ENCODE results near the gene SH2D1B.
"Not testable (repeated sequence)": the region's sequence is repeated elsewhere in the genome, so short reads cannot be mapped to it uniquely, and the experiment has no call there.

SH2D1B gene, protein sequence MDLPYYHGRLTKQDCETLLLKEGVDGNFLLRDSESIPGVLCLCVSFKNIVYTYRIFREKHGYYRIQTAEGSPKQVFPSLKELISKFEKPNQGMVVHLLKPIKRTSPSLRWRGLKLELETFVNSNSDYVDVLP

GRCh38 chr1:162412002-162412401 is at the start of gene SH2D1B:
Gene SH2D1B, minus strand, starts transcription at chr1:162412136. Its CDS starts 120 bp downstream, at chr1:162412016.
- H3K9ac ChIP-seq (ENCODE audit: low read depth, low read length) = no peak within 1 kb of the TSS

DNA sequence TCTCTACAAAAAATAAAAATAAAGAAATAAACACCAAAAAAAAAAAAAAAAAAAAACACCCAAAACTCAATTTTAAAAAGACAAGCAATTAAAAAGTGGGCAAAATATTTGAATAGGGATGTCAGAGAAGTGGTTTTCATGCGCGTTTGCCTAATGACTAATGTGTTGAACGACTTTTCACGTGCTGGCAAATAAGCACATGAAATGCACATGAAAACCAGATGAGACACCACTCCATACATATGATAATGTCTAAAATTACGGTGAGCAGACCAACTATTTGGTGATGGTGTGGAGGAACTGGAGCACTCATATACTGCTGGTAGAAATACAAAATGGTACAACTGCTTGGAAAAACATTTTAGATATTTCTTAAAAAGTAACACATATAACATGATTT is 46.3 kb upstream of the SH2D1B start:
- no peaks in the 10 kb centered on the region for H3K4me1 ChIP-seq (ENCODE audit: insufficient read depth, low read length)

More at GRCh38 chr1:162412002-162412401, at the start of gene SH2D1B:
- Histone ChIP-seq H3K27me3 (ENCODE audit: insufficient read depth, low read length) (no peaks in the 10 kb centered on the region), H3K27ac (ENCODE audit: low read length) (no peak within 1 kb of the TSS), H3K36me3 (ENCODE audit: insufficient read depth, low read depth, low read length) (no peaks in the 10 kb centered on the region), H3K4me3 (ENCODE audit: low read length) (no peak within 1 kb of the TSS), H3K9me3 (ENCODE audit: insufficient read depth, low read depth, low read length) (peaks cover 5% of the 10 kb centered on the region; the same call in 1 of the 2 replicates), H3K4me1 (ENCODE audit: insufficient read depth, low read length) (no peaks in the 10 kb centered on the region)

GRCh38 chr1:162456323-162456722 is 44.4 kb upstream of the SH2D1B start:
- H3K27me3 ChIP-seq (ENCODE audit: insufficient read depth, low read length) = no peaks in the 10 kb centered on the region
- no peaks in the 10 kb centered on the region for H3K4me1 ChIP-seq (ENCODE audit: insufficient read depth, low read length)
- H3K4me3 ChIP-seq (ENCODE audit: low read length) = no peak overlapping the region
- H3K27ac ChIP-seq (ENCODE audit: low read length) = no peak overlapping the region
- H3K36me3 ChIP-seq (ENCODE audit: insufficient read depth, low read depth, low read length) = no peaks in the 10 kb centered on the region
- H3K9me3 ChIP-seq (ENCODE audit: insufficient read depth, low read depth, low read length) = no peaks in the 10 kb centered on the region
- H3K9ac ChIP-seq (ENCODE audit: low read depth, low read length) = no peak overlapping the region

More for the DNA sequence above, 46.3 kb upstream of the SH2D1B start:
- no peaks in the 10 kb centered on the region for H3K36me3 ChIP-seq (ENCODE audit: insufficient read depth, low read depth, low read length)
- H3K27me3 ChIP-seq (ENCODE audit: insufficient read depth, low read length) = no peaks in the 10 kb centered on the region
- H3K4me3 ChIP-seq (ENCODE audit: low read length) = no peak overlapping the region
- H3K27ac ChIP-seq (ENCODE audit: low read length) = no peak overlapping the region
- H3K9me3 ChIP-seq (ENCODE audit: insufficient read depth, low read depth, low read length) = no peaks in the 10 kb centered on the region
- no peak overlapping the region for H3K9ac ChIP-seq (ENCODE audit: low read depth, low read length)

DNA sequence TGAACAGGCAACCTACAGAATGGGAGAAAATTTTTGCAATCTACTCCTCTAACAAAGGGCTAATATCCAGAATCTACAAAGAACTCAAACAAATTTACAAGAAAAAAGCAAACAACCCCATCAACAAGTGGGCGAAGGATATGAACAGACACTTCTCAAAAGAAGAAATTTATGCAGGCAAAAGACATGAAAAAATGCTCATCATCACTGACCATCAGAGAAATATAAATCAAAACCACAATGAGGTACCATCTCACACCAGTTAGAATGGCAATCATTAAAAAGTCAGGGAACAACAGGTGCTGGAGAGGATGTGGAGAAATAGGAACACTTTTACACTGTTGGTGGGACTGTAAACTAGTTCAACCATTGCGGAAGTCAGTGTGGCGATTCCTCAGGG is 42.4 kb upstream of the SH2D1B start:
- H3K27ac ChIP-seq (ENCODE audit: low read length); H3K9me3 ChIP-seq (ENCODE audit: insufficient read depth, low read depth, low read length); H3K27me3 ChIP-seq (ENCODE audit: insufficient read depth, low read length); H3K4me1 ChIP-seq (ENCODE audit: insufficient read depth, low read length); H3K9ac ChIP-seq (ENCODE audit: low read depth, low read length); H3K36me3 ChIP-seq (ENCODE audit: insufficient read depth, low read depth, low read length); H3K4me3 ChIP-seq (ENCODE audit: low read length): not testable (repeated sequence)

DNA sequence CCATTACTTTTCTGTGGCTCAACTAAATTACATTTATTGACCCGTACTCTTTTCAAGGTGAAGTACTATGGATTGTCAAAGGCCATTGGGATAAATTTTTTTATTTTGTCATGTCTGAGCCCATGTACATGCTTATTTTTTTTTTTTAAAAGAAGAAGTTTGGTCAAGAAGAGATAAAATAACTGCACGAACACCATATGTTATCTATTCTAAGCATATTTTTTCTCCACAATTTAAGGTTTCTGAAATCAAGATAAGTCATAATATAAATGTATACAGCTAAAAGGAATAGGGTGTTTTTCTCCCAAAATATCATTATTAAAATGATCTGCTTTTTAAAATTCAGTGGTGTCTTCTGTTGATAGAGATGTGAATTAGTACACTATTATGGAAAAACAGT is 35.0 kb upstream of the SH2D1B start:
- Histone ChIP-seq H3K4me3 (ENCODE audit: low read length) (no peak overlapping the region), H3K36me3 (ENCODE audit: insufficient read depth, low read depth, low read length) (no peaks in the 10 kb centered on the region), H3K27ac (ENCODE audit: low read length) (no peak overlapping the region), H3K4me1 (ENCODE audit: insufficient read depth, low read length) (no peaks in the 10 kb centered on the region), H3K9ac (ENCODE audit: low read depth, low read length) (no peak overlapping the region), H3K27me3 (ENCODE audit: insufficient read depth, low read length) (no peaks in the 10 kb centered on the region), H3K9me3 (ENCODE audit: insufficient read depth, low read depth, low read length) (no peaks in the 10 kb centered on the region)

- Histone ChIP-seq H3K4me1 (ENCODE audit: insufficient read depth, low read length) (no peaks in the 10 kb centered on the region), H3K9me3 (ENCODE audit: insufficient read depth, low read depth, low read length) (no peaks in the 10 kb centered on the region), H3K27me3 (ENCODE audit: insufficient read depth, low read length) (no peaks in the 10 kb centered on the region), H3K27ac (ENCODE audit: low read length) (no peak overlapping the region), H3K4me3 (ENCODE audit: low read length) (no peak overlapping the region), H3K9ac (ENCODE audit: low read depth, low read length) (no peak overlapping the region), H3K36me3 (ENCODE audit: insufficient read depth, low read depth, low read length) (no peaks in the 10 kb centered on the region)
These were observed 33.0 kb upstream of the SH2D1B start for GRCh38 chr1:162444903-162445302.

GRCh38 chr1:162432977-162433713 is 21.2 kb upstream of the SH2D1B start:
- H3K9me3 ChIP-seq (ENCODE audit: insufficient read depth, low read depth, low read length); H3K4me3 ChIP-seq (ENCODE audit: low read length); H3K27ac ChIP-seq (ENCODE audit: low read length); H3K4me1 ChIP-seq (ENCODE audit: insufficient read depth, low read length); H3K9ac ChIP-seq (ENCODE audit: low read depth, low read length); H3K27me3 ChIP-seq (ENCODE audit: insufficient read depth, low read length); H3K36me3 ChIP-seq (ENCODE audit: insufficient read depth, low read depth, low read length): not testable (repeated sequence)

DNA sequence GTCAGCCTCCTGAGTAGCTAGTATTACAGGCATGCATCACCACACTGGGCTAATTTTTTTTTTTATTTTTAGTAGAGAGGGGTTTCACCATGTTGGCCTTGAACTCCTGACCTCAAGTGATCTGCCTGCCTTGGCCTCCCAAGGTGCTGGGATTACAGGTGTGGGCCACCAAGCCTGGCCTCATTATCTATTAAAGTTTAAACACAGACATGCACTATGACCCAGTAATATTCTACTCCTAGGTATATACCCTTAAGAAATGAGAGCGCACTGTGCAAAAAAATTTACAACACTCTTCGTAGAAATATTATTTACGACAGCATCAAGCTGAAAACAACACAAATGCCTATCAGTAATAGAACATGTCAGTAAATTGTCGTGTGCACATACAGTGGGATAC is 18.6 kb upstream of the SH2D1B start:
- no peak overlapping the region for H3K4me3 ChIP-seq (ENCODE audit: low read length)

GRCh38 chr1:162422662-162423375 is 10.9 kb upstream of the SH2D1B start:
- Histone ChIP-seq H3K27ac (ENCODE audit: low read length) (no peak overlapping the region), H3K4me3 (ENCODE audit: low read length) (no peak overlapping the region), H3K9ac (ENCODE audit: low read depth, low read length) (no peak overlapping the region), H3K4me1 (ENCODE audit: insufficient read depth, low read length) (no peaks in the 10 kb centered on the region), H3K27me3 (ENCODE audit: insufficient read depth, low read length) (no peaks in the 10 kb centered on the region), H3K9me3 (ENCODE audit: insufficient read depth, low read depth, low read length) (no peaks in the 10 kb centered on the region), H3K36me3 (ENCODE audit: insufficient read depth, low read depth, low read length) (no peaks in the 10 kb centered on the region)

More for the DNA sequence above, 18.6 kb upstream of the SH2D1B start:
- no peaks in the 10 kb centered on the region for H3K9me3 ChIP-seq (ENCODE audit: insufficient read depth, low read depth, low read length)
- no peaks in the 10 kb centered on the region for H3K27me3 ChIP-seq (ENCODE audit: insufficient read depth, low read length)
- H3K36me3 ChIP-seq (ENCODE audit: insufficient read depth, low read depth, low read length) = no peaks in the 10 kb centered on the region
- H3K4me1 ChIP-seq (ENCODE audit: insufficient read depth, low read length) = no peaks in the 10 kb centered on the region
- H3K27ac ChIP-seq (ENCODE audit: low read length) = no peak overlapping the region
- H3K9ac ChIP-seq (ENCODE audit: low read depth, low read length) = no peak overlapping the region

DNA sequence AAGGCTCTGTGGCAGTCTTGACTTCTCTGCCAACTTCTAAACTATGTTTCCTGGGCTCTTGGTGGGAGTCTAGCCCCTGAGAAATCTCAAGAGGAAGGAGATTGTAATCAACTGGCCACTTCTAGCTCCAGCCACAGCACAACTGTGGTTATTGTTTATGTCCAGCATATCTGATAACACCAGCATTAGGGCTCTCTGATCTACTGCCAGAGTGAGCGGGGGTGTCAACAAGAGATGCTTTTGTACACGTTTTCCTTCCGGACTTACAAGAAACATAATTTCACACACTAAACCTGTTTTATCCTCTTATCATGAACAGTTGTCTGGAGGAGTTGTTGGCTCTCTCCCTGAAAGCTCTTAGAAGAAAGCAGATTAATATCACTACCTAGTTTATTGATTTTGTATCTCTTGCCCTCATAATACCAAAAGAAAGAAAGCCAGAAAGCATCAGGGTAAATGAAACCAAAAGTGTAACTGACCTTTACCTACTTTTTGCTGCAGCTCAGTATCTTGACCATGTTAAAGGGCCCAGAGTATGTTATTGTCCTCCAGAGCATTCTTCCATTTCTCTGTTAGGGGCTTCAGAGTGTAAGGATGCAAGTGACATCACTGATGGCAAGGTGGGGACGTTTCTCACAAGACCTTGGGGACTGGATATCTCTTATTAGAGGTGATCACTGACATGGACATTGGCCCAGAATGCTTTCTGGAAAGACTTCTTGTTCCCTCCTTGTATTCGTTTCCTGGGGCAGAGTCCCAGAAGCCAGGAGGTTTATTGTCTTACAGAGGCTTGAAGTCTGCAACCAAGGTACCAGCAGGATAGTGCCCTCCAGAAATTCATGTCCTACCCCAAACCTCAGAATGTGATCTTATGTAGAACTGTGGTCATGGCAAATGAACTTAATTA is 9.6 kb upstream of the SH2D1B start:
- Histone ChIP-seq H3K36me3 (ENCODE audit: insufficient read depth, low read depth, low read length) (no peaks in the 10 kb centered on the region), H3K4me1 (ENCODE audit: insufficient read depth, low read length) (no peaks in the 10 kb centered on the region), H3K4me3 (ENCODE audit: low read length) (no peak overlapping the region), H3K27ac (ENCODE audit: low read length) (no peak overlapping the region), H3K9ac (ENCODE audit: low read depth, low read length) (no peak overlapping the region), H3K9me3 (ENCODE audit: insufficient read depth, low read depth, low read length) (no peaks in the 10 kb centered on the region), H3K27me3 (ENCODE audit: insufficient read depth, low read length) (no peaks in the 10 kb centered on the region)

DNA sequence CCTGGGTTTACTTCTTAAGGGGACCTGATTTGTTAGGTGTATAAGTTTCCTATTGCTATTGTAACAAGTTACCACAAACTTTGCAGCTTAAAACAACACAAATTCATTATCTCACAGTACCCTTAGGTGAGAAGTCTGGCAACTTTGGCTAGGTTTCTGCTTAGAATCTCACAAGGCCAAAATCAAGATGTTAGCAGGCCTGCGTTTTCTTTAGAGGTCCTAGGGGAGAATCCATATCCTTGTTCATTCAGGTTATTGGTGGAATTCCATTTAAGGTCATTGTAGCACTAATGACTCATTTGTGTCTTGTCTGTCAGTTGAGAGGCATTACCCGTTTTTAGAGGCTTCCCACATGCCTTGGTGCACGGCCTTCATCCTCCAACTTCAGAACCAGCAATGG is 8.2 kb upstream of the SH2D1B start:
- no peak overlapping the region for H3K27ac ChIP-seq (ENCODE audit: low read length)

More for the DNA sequence above, 8.2 kb upstream of the SH2D1B start:
- H3K4me1 ChIP-seq (ENCODE audit: insufficient read depth, low read length) = no peaks in the 10 kb centered on the region
- H3K36me3 ChIP-seq (ENCODE audit: insufficient read depth, low read depth, low read length) = no peaks in the 10 kb centered on the region
- no peaks in the 10 kb centered on the region for H3K27me3 ChIP-seq (ENCODE audit: insufficient read depth, low read length)
- no peak overlapping the region for H3K9ac ChIP-seq (ENCODE audit: low read depth, low read length)
- H3K4me3 ChIP-seq (ENCODE audit: low read length) = no peak overlapping the region
- peaks cover 1% of the 10 kb centered on the region; the same call in 1 of the 2 replicates for H3K9me3 ChIP-seq (ENCODE audit: insufficient read depth, low read depth, low read length)
